GM21390 (cell line): ENCODE measurements around the gene REPIN1.
A peak's percentile ranks its signal among the peaks of the same experiment; 100 is the strongest.
"Not testable (repeated sequence)": the region's sequence is repeated elsewhere in the genome, so short reads cannot be mapped to it uniquely, and the experiment has no call there.

Experiments
- ATAC-seq: cut with Tn5 transposase; IDR thresholded peaks from one replicate; pipeline ENCODE4 v1.9.1; 2021; ENCODE audit not compliant: unreplicated experiment

REPIN1 gene

GRCh38 chr7:150374472-150374871 lies 5.8 kb downstream of the REPIN1 start:
- ATAC-seq, result no peak

GRCh38 chr7:150375662-150376521 lies 7.3 kb downstream of the REPIN1 start:
- no peak for ATAC-seq

GRCh38 chr7:150376560-150376959 lies 7.9 kb downstream of the REPIN1 start:
- no peak for ATAC-seq

- no peak for ATAC-seq
These were observed 8.6 kb downstream of the REPIN1 start for GRCh38 chr7:150377196-150377595.

- ATAC-seq, result no peak
These were observed 9.0 kb downstream of the REPIN1 start for GRCh38 chr7:150377635-150378034.

- no peak for ATAC-seq
These were observed 9.7 kb downstream of the REPIN1 start for GRCh38 chr7:150378115-150378852.

GRCh38 chr7:150378853-150379440 lies 10.3 kb downstream of the REPIN1 start, which contains the start of gene ZNF775:
Gene ZNF775 (plus strand): TSS chr7:150379330. CDS start chr7:150388471, 9,141 bp downstream.
- peak; percentile 73 for ATAC-seq

GRCh38 chr7:150379441-150380379 lies 11.1 kb downstream of the REPIN1 start:
- peak; percentile 26 for ATAC-seq

GRCh38 chr7:150380463-150380862 lies 11.8 kb downstream of the REPIN1 start:
- no peak for ATAC-seq

GRCh38 chr7:150381096-150381495 lies 12.5 kb downstream of the REPIN1 start:
- no peak for ATAC-seq

- no peak for ATAC-seq
These were observed 13.1 kb downstream of the REPIN1 start for GRCh38 chr7:150381785-150382122.

- ATAC-seq, result no peak
These were observed 13.7 kb downstream of the REPIN1 start for GRCh38 chr7:150382123-150382843.

- ATAC-seq, result no peak
These were observed 14.2 kb downstream of the REPIN1 start for GRCh38 chr7:150382844-150383225.

GRCh38 chr7:150383710-150384397 lies 15.2 kb downstream of the REPIN1 start:
- no peak for ATAC-seq

- ATAC-seq, result no peak
These were observed 16.0 kb downstream of the REPIN1 start for GRCh38 chr7:150384406-150385301.

GRCh38 chr7:150385302-150385723 lies 16.7 kb downstream of the REPIN1 start:
- ATAC-seq, result no peak

- ATAC-seq, result not testable (repeated sequence)
These were observed 17.3 kb downstream of the REPIN1 start for GRCh38 chr7:150385884-150386283.

GRCh38 chr7:150388306-150388705 lies 19.7 kb downstream of the REPIN1 start:
- ATAC-seq, result no peak
